ES-I3 (cell line): Measurements from ENCODE around the gene BARX2.

Experiments
- H3K36me3 ChIP-seq: 2 replicates; pipeline ENCODE4 v1.6.1; 2013; ENCODE audit warnings: mild to moderate bottlenecking, low read length, control low read depth, moderate library complexity; ENCODE audit not compliant: insufficient read depth
- H3K4me1 ChIP-seq: 2 replicates; pipeline ENCODE4 v1.6.1; 2013; ENCODE audit warnings: mild to moderate bottlenecking, control low read depth, low read length; ENCODE audit not compliant: insufficient read depth
- H3K9ac ChIP-seq: 2 replicates; pipeline ENCODE4 v1.6.1; 2013; ENCODE audit warnings: low read depth, mild to moderate bottlenecking, low read length, moderate library complexity
- H3K9me3 ChIP-seq: 2 replicates; pipeline ENCODE4 v1.6.1; 2013; ENCODE audit warnings: mild to moderate bottlenecking, low read length, moderate library complexity; ENCODE audit not compliant: control insufficient read depth, insufficient read depth

The BARX2 gene

DNA sequence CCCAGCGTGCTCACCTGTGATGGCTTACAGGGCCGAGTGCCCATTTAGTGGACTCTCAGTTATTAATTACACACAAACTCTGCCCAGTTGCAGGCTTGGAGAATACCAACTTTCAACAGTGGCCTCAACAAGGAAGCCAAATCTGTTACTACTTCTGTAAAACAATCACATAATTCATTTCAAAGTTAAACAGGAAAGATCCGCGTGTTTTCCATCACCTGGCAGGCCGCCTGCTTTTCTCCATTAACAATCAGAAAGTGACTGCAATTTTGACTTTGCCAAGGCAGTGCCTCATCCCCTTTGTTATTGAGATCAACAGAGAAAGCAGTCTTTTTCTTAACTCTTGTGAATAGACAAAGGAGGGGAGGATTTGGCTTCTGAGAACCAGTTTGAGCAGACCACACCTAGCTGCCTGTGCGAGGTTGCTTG, 77.7 kb downstream of the BARX2 start:
- Histone ChIP-seq H3K9ac (no peak overlapping the region), H3K36me3 (no peaks in the 10 kb centered on the region), H3K4me1 (peaks cover 18% of the 10 kb centered on the region), H3K9me3 (no peaks in the 10 kb centered on the region)

GRCh38 chr11:129455101-129455500, 79.5 kb downstream of the BARX2 start:
- Histone ChIP-seq H3K36me3 (no peaks in the 10 kb centered on the region), H3K9me3 (no peaks in the 10 kb centered on the region), H3K4me1 (peaks cover 18% of the 10 kb centered on the region), H3K9ac (no peak overlapping the region)

DNA sequence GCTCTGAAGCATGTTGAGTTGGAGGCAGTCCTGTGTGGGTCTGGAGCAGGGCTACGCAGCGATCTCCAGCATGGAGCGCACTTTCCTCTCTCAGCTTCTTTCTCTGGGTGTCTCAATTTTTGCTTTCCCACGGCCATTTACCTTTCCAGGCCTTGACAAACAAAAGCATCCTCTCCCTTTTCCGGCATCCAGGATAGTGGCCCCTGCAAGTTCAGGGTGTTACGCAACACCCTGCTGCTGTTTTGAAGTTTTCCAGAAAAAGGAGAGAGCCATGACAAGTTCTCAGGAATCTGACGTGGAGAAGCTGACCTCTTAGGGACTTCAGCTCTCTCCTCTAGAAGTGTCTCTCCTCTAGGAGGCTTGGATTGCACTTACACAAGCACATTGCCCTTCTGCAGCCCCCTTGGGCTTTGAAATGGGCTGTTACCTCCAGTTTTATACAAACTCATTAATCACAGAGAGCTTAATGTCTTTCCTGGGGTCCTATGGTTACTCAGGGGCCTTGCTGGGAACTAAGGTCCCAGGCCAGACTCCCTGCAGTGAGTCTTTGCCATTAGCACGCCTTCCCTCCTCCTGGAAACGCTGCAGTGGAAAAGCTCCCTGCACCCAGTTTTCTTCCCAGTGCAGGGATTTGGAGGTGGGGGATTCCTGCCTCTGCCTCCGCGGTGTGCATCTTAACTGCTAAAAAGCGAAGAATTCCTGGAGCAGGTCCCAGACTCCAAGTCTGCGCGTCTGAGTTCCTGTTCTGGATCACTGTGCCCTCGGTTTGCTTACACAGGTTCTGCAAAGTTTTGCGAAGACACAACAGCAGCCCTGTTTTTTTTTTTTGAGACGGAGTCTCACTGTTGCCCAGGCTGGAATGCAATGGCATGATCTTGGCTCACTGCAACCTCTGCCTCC, 80.4 kb downstream of the BARX2 start:
- Histone ChIP-seq H3K4me1 (peaks cover 18% of the 10 kb centered on the region), H3K9ac (no peak overlapping the region), H3K9me3 (no peaks in the 10 kb centered on the region), H3K36me3 (no peaks in the 10 kb centered on the region)

DNA sequence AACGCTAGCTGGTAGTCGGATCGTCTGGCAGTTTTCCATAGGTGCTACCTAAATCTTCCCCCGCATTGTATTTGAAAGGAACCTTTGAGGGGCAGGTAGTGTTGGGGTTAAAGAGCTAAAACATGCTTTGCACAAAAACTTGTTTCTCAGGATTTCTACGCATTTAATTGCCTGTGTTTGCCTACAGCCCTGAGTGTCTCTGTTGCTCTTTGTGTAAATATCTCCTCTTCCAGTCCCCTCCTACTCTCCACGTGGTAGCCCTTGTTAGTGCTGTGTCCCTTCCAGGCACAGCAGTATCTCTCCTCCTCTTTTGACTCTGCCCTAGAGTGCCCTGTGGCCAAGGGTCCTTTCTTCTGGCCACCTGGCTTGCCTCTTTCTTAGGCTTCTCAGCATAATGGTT, 81.7 kb downstream of the BARX2 start:
- Histone ChIP-seq H3K9ac (no peak overlapping the region), H3K9me3 (no peaks in the 10 kb centered on the region), H3K36me3 (no peaks in the 10 kb centered on the region), H3K4me1 (peaks cover 18% of the 10 kb centered on the region)

DNA sequence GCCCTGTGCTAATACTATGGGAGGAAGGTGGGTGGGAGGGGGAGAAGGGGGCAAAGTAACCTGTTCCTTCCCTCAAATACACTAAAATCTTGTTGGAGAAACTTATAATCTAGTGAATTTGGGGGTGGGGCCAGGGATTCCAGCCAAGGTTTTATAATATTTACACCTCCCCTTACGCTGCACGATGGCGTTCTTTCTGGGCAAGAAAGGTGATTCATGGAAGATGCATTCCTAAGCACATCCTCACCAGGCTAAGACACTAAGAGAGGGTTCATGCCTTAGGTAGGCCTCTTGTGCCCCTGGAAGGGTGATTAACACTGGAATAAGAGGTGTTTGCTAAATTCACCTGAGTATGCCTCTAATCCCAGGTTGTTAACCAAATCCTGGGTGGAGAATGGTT, 82.6 kb downstream of the BARX2 start:
- Histone ChIP-seq H3K9me3 (no peaks in the 10 kb centered on the region), H3K36me3 (no peaks in the 10 kb centered on the region), H3K4me1 (peaks cover 18% of the 10 kb centered on the region), H3K9ac (no peak overlapping the region)

DNA sequence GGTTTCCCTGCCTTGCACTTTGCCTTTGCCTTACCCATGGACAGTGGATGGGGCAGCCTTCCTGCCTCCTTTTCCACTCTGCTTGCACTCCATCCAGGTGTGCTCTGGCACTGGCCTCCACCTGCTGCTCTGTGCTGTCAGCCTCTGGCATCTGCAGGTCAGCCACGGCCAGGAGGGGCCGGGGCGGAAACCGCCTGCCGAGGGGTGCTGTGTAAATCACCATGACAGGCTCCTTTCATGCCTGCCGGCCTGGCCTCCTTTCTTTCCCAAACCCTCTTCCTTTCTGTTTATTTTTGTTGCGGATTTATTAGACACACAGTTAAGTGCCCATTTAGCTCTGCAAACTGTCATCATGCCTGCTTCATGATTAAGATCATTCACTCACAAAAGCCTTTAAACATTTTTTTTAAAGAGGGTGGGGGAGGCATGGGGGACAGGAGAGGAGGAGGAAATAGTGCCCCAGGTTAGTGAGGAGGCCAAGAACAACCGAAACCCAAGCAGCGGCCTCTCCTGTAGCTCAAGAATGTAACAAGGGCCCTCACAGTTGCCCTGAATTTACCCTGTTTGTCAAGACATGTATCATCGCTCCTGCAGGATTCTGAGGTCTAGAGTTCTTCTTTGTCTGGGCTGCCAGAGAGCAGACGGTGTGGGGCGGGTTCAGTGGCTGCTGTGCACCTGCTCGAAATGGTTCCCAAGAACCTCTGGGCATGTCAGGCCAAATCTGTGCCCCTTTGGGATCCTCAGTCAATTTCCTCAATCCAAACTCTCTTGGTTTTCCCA, 83.3 kb downstream of the BARX2 start:
- Histone ChIP-seq H3K36me3 (no peaks in the 10 kb centered on the region), H3K4me1 (peaks cover 14% of the 10 kb centered on the region), H3K9me3 (no peaks in the 10 kb centered on the region), H3K9ac (no peak overlapping the region)

DNA sequence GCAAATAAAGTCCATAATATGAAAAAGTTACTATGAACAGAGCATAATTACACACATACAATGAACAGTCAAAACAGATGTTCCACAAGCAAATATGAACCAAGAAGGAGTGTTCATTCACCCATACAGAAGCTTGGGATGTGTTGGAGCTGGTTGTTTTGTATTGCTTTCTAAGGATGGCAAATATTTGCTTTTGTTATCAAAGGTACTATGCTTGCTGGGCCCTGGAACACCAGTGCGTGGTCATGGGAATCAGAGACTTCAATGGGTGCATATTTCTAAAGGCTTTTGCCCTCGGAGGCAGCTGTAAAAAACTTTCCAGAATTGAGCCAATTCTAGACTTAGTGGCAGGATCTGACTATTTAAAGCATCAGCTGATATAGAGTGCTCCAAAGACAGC, 85.1 kb downstream of the BARX2 start:
- Histone ChIP-seq H3K36me3 (no peaks in the 10 kb centered on the region), H3K9me3 (no peaks in the 10 kb centered on the region), H3K4me1 (peaks cover 6% of the 10 kb centered on the region), H3K9ac (no peak overlapping the region)

- no peaks in the 10 kb centered on the region for H3K36me3 ChIP-seq
- no peak overlapping the region for H3K9ac ChIP-seq
- H3K4me1 ChIP-seq: no peaks in the 10 kb centered on the region
- no peaks in the 10 kb centered on the region for H3K9me3 ChIP-seq
These were observed 108.4 kb downstream of the BARX2 start for GRCh38 chr11:129484068-129484467.

GRCh38 chr11:129489249-129489648, 113.6 kb downstream of the BARX2 start:
- Histone ChIP-seq H3K4me1 (no peaks in the 10 kb centered on the region), H3K9ac (no peak overlapping the region), H3K36me3 (no peaks in the 10 kb centered on the region), H3K9me3 (no peaks in the 10 kb centered on the region)

DNA sequence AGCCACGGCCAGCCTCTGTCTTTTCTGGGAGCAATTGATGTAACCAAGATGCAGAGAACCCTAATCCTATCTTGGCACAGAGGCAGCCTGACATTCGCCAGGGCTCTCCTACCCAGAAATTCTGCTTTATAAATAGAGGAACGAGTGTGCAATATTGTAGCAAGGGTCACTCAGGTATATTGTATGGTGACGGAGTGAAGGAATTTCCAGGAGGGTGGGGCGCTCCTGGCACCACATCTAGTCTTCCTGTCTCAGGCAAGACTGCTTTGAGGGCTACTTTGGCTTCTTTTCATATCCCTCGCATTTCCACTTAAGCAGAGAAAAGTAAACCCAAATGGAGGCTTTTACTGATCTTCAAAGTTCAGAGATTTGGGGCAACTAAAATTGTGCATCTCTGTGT, 114.4 kb downstream of the BARX2 start:
- no peak overlapping the region for H3K9ac ChIP-seq
- H3K4me1 ChIP-seq: no peaks in the 10 kb centered on the region
- H3K36me3 ChIP-seq: no peaks in the 10 kb centered on the region

DNA sequence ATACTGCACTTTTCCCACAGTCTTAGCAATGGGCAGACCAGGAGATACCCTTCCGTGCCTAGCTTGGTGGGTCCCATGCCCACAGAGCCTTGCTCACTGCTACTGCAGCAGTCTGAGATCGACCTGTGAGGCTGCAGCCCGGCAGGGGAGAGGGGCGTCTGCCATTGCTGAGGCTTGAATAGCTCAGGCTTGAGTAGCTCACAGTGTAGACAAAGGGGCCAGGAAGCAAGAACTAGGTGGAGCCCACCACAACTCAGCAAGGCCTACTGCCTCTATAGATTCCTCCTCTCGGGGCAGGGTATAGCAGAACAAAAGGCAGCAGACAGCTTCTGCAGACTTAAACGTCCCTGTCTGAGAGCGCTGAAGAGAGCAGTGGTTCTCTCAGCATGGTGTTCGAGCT, 118.1 kb downstream of the BARX2 start:
- H3K36me3 ChIP-seq: no peaks in the 10 kb centered on the region
- H3K4me1 ChIP-seq: no peaks in the 10 kb centered on the region
- no peaks in the 10 kb centered on the region for H3K9me3 ChIP-seq
- H3K9ac ChIP-seq: no peak overlapping the region

More for the DNA sequence above, 114.4 kb downstream of the BARX2 start:
- H3K9me3 ChIP-seq: no peaks in the 10 kb centered on the region
